ENCODE data around the gene STK40. TPM values are rescaled to one million over a fixed set of nuclear protein-coding genes. Genes with fewer than 3 reads are reported as not detected.

Gene STK40
- total RNA-seq, 1 experiment from 2014 or later: 30.3 TPM

- no peak for DNase-seq
- H3K27ac ChIP-seq: no peak overlapping the region
- H3K9me3 ChIP-seq (replicated peaks): no peaks in the 10 kb centered on the region
- H3K27me3 ChIP-seq: no peaks in the 10 kb centered on the region
- H3K4me3 ChIP-seq: no peak overlapping the region
- peaks cover 7% of the 10 kb centered on the region for H3K4me1 ChIP-seq
- peaks cover 2% of the 10 kb centered on the region; the same call in 1 of the 2 replicates for H3K36me3 ChIP-seq
Observed at GRCh38 chr1:36389261-36389660, 3.5 kb upstream of the STK40 start.

- peaks cover 7% of the 10 kb centered on the region for H3K4me1 ChIP-seq
Observed at GRCh38 chr1:36387141-36387949, 1.6 kb upstream of the STK40 start.

DNA sequence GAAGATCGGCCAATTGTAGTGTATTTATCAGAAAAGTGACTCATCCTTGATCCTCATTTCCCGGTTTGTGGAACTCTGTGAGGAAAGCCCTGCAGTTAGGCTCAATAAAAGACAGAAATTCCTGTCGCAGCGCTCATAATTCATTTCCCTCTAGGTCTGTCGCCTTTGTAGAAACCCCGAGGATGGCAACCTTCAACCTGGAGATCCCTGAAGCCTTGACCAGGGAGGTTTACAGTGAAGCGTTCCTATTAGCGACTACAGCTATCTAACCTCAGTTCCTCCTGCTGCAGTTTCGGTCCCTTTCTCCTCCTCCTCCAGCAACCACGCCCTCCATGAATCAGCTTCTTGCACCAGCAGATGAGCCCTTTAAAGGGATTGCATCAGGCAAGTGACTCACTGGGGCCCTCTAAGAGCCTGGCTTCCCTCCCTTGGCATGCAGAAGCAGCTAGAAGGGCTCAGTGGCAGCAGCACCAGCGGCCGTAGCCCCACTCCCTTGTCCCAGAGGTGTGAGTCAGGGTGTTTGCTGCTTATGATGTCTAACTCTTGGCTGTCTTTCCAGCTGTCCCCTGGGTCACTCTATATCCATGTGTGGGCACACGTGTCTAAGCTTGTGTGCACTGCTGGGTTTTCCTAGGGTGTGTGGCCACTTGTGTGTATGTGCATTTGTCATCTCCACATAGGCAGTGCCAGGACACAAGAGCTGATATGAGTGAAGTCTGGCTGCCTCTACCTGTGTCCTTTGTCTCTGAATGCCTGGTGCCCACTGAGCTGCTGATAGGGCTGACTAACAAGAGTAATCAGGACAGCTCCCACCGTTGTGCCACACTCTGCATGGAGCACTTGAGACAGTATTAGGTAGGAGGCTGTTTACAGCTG is 779 bp upstream of the STK40 start:
- H3K27ac ChIP-seq: peak overlapping the region; percentile 88
- H3K36me3 ChIP-seq: no peaks in the 10 kb centered on the region
- H3K9me3 ChIP-seq (replicated peaks): no peaks in the 10 kb centered on the region
- no peaks in the 10 kb centered on the region for H3K27me3 ChIP-seq
- DNase-seq: peak; percentile 94 to 95
- peaks cover 7% of the 10 kb centered on the region for H3K4me1 ChIP-seq
- H3K4me3 ChIP-seq: peak overlapping the region; percentile 85

More at GRCh38 chr1:36387141-36387949, 1.6 kb upstream of the STK40 start:
- Histone ChIP-seq H3K27me3 (no peaks in the 10 kb centered on the region), H3K9me3 (replicated peaks) (no peaks in the 10 kb centered on the region), H3K36me3 (peaks cover 2% of the 10 kb centered on the region; the same call in 1 of the 2 replicates), H3K4me3 (peak overlapping the region; percentile 85), H3K27ac (peak overlapping the region; percentile 88)
- DNase-seq: no peak

- Histone ChIP-seq H3K36me3 (no peaks in the 10 kb centered on the region), H3K9me3 (replicated peaks) (no peaks in the 10 kb centered on the region), H3K4me1 (peaks cover 7% of the 10 kb centered on the region), H3K4me3 (peak overlapping the region; percentile 85), H3K27ac (no peak overlapping the region), H3K27me3 (no peaks in the 10 kb centered on the region)
- DNase-seq: peak; percentile 40 to 54
Observed at GRCh38 chr1:36384542-36385409, 948 bp downstream of the STK40 start.

GRCh38 chr1:36383240-36383639 is 2.5 kb downstream of the STK40 start:
- H3K9me3 ChIP-seq (replicated peaks): no peaks in the 10 kb centered on the region
- no peak overlapping the region for H3K27ac ChIP-seq
- no peaks in the 10 kb centered on the region for H3K27me3 ChIP-seq
- H3K36me3 ChIP-seq: no peaks in the 10 kb centered on the region
- H3K4me1 ChIP-seq: peaks cover 7% of the 10 kb centered on the region
- no peak for DNase-seq
- H3K4me3 ChIP-seq: no peak overlapping the region

GRCh38 chr1:36382669-36383068 is 3.1 kb downstream of the STK40 start:
- Histone ChIP-seq H3K27ac (no peak overlapping the region), H3K27me3 (no peaks in the 10 kb centered on the region), H3K36me3 (no peaks in the 10 kb centered on the region), H3K4me3 (no peak overlapping the region), H3K4me1 (peaks cover 7% of the 10 kb centered on the region), H3K9me3 (replicated peaks) (no peaks in the 10 kb centered on the region)
- DNase-seq: no peak

DNA sequence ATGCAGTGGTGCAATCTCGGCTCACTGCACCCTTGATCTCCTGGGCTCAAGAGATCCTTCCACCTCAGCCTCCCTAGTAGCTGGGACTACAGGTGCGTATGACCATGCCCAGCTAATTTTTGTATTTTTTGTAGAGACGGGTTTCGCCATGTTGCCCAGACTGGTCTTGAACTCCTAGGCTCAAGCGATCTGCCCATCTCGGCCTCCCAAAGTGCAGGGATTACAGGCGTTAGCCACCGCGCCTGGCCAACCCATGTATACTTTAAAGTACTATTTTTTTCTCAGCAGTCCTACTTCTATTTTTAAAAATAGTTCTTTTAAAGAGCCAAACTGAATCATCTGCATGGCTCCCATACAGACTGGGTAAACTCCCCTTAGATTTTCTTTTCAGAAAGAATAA is 3.5 kb downstream of the STK40 start:
- DNase-seq: no peak
- Histone ChIP-seq H3K4me1 (peaks cover 6% of the 10 kb centered on the region), H3K27ac (no peak overlapping the region), H3K4me3 (no peak overlapping the region), H3K9me3 (replicated peaks) (no peaks in the 10 kb centered on the region), H3K36me3 (no peaks in the 10 kb centered on the region), H3K27me3 (no peaks in the 10 kb centered on the region)

DNA sequence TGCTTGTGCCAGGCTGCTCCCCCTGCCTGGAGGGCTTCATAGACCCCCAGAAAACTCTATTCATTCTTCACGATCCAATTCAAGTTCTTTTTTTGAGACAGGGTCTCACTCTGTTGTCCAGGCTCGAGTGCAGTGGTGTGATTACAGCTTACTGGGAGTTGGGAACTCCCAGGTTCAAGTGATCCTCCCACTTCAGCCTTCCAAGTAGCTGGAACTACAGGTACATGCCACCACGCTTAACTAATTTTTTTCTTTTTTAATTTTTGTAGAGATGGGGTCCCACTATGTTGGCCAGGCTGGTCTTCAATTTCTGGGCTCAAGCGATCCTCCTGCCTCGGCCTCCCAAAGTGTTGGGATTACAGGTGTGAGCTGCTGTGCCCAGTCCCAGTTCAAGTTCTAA is 4.3 kb downstream of the STK40 start:
- no peak for DNase-seq
- Histone ChIP-seq H3K27ac (no peak overlapping the region), H3K27me3 (no peaks in the 10 kb centered on the region), H3K4me1 (no peaks in the 10 kb centered on the region; the same call in 1 of the 2 replicates), H3K9me3 (replicated peaks) (no peaks in the 10 kb centered on the region), H3K36me3 (no peaks in the 10 kb centered on the region), H3K4me3 (no peak overlapping the region)

- H3K4me1 ChIP-seq: no peaks in the 10 kb centered on the region; the same call in 1 of the 2 replicates
- H3K9me3 ChIP-seq (replicated peaks): no peaks in the 10 kb centered on the region
- H3K27ac ChIP-seq: no peak overlapping the region
- H3K36me3 ChIP-seq: no peaks in the 10 kb centered on the region
- H3K4me3 ChIP-seq: no peak overlapping the region
- DNase-seq: no peak
- H3K27me3 ChIP-seq: no peaks in the 10 kb centered on the region
Observed at GRCh38 chr1:36380782-36381181, 4.9 kb downstream of the STK40 start.

GRCh38 chr1:36380143-36380619 is 5.5 kb downstream of the STK40 start:
- DNase-seq: no peak
- H3K27me3 ChIP-seq: no peaks in the 10 kb centered on the region
- H3K27ac ChIP-seq: no peak overlapping the region
- no peaks in the 10 kb centered on the region for H3K9me3 ChIP-seq (replicated peaks)
- no peaks in the 10 kb centered on the region for H3K36me3 ChIP-seq
- no peak overlapping the region for H3K4me3 ChIP-seq
- H3K4me1 ChIP-seq: peaks cover under 1% of the 10 kb centered on the region

- H3K27ac ChIP-seq: no peak overlapping the region
- no peaks in the 10 kb centered on the region for H3K27me3 ChIP-seq
- H3K9me3 ChIP-seq (replicated peaks): no peaks in the 10 kb centered on the region
- H3K36me3 ChIP-seq: no peaks in the 10 kb centered on the region
- peaks cover 22% of the 10 kb centered on the region for H3K4me1 ChIP-seq
- no peak overlapping the region for H3K4me3 ChIP-seq
- no peak for DNase-seq
Observed at GRCh38 chr1:36377791-36378492, 7.8 kb downstream of the STK40 start.

DNA sequence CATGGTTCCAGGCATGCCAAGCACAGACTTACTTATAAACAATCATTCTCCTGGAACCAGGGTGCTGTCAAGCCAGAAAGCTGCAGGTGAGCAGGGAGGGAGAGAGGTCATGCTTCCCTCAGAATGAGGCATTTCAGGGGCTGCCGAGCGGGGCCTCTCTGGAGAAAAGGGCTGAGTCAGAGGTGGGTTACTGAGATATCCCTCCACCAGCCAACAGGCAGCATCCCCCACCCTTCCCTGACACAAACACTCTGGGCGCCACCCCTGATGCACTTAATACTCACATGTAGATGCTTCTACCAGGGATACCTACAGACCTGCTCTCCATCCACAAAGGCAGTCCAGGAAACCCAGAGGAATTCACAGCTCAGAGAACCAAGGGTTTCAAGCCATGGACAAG is 13.1 kb downstream of the STK40 start:
- Histone ChIP-seq H3K4me3 (no peak overlapping the region), H3K9me3 (replicated peaks) (no peaks in the 10 kb centered on the region), H3K36me3 (no peaks in the 10 kb centered on the region), H3K27ac (no peak overlapping the region), H3K27me3 (no peaks in the 10 kb centered on the region), H3K4me1 (peaks cover 27% of the 10 kb centered on the region)
- no peak for DNase-seq

DNA sequence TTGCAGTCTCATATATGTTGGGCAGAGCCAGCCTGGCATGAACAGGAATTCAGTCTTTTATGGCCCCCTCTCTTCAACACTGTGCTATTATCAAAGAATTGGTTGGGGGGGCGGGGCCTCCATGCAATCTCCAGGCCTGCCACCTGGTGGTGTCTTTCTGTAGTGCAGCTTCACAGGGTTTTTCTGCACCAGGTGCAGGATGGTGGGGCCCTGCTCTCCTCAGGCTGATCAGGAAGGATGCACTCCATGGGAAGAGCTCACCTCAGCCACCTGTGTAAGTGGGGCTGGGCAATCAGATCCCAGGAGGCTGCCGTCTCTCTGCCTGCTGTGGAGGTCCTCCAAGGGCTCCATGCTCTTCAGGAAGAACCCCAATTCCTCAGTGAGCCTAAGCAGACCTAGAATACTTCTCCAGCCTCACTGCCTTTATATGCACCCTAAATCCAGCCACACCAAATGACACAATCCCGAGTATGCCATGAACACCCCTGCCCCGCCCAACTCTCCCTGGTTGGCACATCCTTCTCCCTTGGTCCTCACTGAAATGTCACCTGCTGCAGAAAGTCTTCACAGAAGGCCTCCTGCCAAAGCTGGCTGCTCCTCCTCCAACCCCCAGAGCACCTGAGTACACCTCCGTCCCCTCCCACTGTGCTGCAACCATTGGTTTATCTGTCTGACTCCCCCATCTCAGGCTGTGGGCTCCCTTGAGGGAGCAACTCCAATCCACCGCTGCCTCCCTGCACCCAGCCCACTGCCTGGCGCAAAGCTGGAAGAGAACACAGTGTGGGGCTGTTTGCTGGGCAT is 16.5 kb downstream of the STK40 start:
- Histone ChIP-seq H3K27ac (no peak overlapping the region), H3K4me3 (no peak overlapping the region), H3K4me1 (peaks cover 23% of the 10 kb centered on the region), H3K36me3 (no peaks in the 10 kb centered on the region), H3K27me3 (no peaks in the 10 kb centered on the region), H3K9me3 (replicated peaks) (no peaks in the 10 kb centered on the region)
- peak; percentile 75 to 89 for DNase-seq

Data from SJCRH30 (cell line).